ENCODE measurements around the gene ATP11A. TPM values are rescaled to one million over a fixed set of nuclear protein-coding genes. Genes with fewer than 3 reads are reported as not detected.

ATP11A gene
- total and polyA plus RNA-seq, 10 of the 15 experiments (the other 5 are each of a cell fraction or from before 2014, with no cell fraction given): 1.4 to 69.6 (median 14.4) TPM

DNA sequence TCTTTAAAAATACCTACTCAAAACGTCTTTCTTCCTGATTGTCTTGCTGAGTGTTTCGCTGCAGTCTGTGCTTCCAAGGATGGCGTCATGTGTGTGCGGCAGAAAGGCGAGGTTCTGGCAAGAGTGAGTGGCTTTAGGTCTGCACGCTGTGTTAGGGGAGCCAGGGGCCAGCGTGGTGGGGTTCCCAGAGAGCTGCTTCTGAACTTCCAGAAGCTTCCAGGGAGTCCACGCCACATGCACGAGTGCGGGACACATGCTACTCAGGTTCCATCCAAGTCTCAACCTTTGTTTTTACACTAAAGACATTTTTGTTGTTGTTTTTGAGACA is 67.9 kb downstream of the ATP11A start:
- in situ Hi-C loops (cut with MboI): no loop called here
- intact Hi-C loops (cut with micrococcal nuclease; ENCODE audit: unreplicated experiment): no loop called here
- CTCF ChIA-PET: no interaction called here
- no peak overlapping the region for H3K9ac ChIP-seq (ENCODE audit: control insufficient read depth, insufficient read depth, low read length)
- no peak overlapping the region for H2AFZ ChIP-seq (ENCODE audit: control insufficient read depth, low read depth, low read length)
- no TSS peak for BruUV-seq (replicated peaks)
- POLR2A ChIA-PET: no interaction called here
- no peaks in the 10 kb centered on the region for H4K20me1 ChIP-seq (ENCODE audit: control insufficient read depth, insufficient read depth)
- no peak for FAIRE-seq
- H3K4me3 ChIP-seq: no peak overlapping the region
- SMC1A ChIA-PET (ENCODE audit: uncharacterized antibody, unreplicated experiment): no interaction called here
- no peaks in the 10 kb centered on the region for H3K4me1 ChIP-seq (ENCODE audit: control insufficient read depth, insufficient read depth, low read length)
- H3K36me3 ChIP-seq (ENCODE audit: control insufficient read depth in 2 of 2, insufficient read depth in 2 of 2, low read length in 1 of 2): peaks cover 0 to 5% of the 10 kb centered on the region in 2 experiments; a peak in 2 of 4 replicates
- WGBS (ENCODE audit: insufficient coverage, insufficient replicate concordance, low lambda C conversion rate, missing lambda C conversion rate): 86% methylated on average over 10 of the region's 10 CpGs
- H3K9me3 ChIP-seq (replicated peaks; ENCODE audit: control insufficient read depth, insufficient read depth, low read length): no peaks in the 10 kb centered on the region; the same call in 2 of the 3 replicates
- H3K4me2 ChIP-seq (ENCODE audit: control insufficient read depth, insufficient read depth): no peak overlapping the region
- ATAC-seq: no peak
- H3K27me3 ChIP-seq (replicated peaks in 1 of 2; ENCODE audit: control insufficient read depth in 2 of 2, insufficient read depth in 2 of 2, low read length in 1 of 2): no peaks in the 10 kb centered on the region
- RAD21 ChIA-PET (ENCODE audit: unreplicated experiment): no interaction called here
- H3K27ac ChIP-seq (ENCODE audit: control insufficient read depth, insufficient read depth): no peak overlapping the region
- peaks cover 1% of the 10 kb centered on the region; the same call in 1 of the 2 replicates for H3K79me2 ChIP-seq (ENCODE audit: control insufficient read depth, insufficient read depth, low read length)
- DNase-seq (ENCODE audit: low read depth, low spot score): no peak
- no peak for TF ChIP-seq CHD1 (IDR thresholded peaks at IDR 0.05; ENCODE audit: low read depth, low read length)
- TF ChIP-seq POLR2AphosphoS5 (IDR thresholded peaks at IDR 0.05; ENCODE audit: low read length): no peak
- no peak for TF ChIP-seq SMAD5 (IDR thresholded peaks at IDR 0.05; ENCODE audit: low read depth)
- no peak for TF ChIP-seq MTA3 (IDR thresholded peaks at IDR 0.05; ENCODE audit: borderline replicate concordance, low read length)
- no peak for TF ChIP-seq ZZZ3 (IDR thresholded peaks at IDR 0.05; ENCODE audit: control insufficient read depth, insufficient read length, low read depth)
- TF ChIP-seq, protein P1, sequence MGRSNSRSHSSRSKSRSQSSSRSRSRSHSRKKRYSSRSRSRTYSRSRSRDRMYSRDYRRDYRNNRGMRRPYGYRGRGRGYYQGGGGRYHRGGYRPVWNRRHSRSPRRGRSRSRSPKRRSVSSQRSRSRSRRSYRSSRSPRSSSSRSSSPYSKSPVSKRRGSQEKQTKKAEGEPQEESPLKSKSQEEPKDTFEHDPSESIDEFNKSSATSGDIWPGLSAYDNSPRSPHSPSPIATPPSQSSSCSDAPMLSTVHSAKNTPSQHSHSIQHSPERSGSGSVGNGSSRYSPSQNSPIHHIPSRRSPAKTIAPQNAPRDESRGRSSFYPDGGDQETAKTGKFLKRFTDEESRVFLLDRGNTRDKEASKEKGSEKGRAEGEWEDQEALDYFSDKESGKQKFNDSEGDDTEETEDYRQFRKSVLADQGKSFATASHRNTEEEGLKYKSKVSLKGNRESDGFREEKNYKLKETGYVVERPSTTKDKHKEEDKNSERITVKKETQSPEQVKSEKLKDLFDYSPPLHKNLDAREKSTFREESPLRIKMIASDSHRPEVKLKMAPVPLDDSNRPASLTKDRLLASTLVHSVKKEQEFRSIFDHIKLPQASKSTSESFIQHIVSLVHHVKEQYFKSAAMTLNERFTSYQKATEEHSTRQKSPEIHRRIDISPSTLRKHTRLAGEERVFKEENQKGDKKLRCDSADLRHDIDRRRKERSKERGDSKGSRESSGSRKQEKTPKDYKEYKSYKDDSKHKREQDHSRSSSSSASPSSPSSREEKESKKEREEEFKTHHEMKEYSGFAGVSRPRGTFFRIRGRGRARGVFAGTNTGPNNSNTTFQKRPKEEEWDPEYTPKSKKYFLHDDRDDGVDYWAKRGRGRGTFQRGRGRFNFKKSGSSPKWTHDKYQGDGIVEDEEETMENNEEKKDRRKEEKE (IDR thresholded peaks at IDR 0.05): no peak
- TF ChIP-seq FOS (IDR thresholded peaks at IDR 0.05; ENCODE audit: borderline replicate concordance, extremely low read depth, insufficient read length): no peak
- TF ChIP-seq JUND (IDR thresholded peaks at IDR 0.05; ENCODE audit: low read depth, low read length): no peak
- TF ChIP-seq CHD4 (IDR thresholded peaks at IDR 0.05): no peak
- TF ChIP-seq IKZF1 (conservative IDR thresholded peaks at IDR 0.05): no peak
- TF ChIP-seq, protein P2, sequence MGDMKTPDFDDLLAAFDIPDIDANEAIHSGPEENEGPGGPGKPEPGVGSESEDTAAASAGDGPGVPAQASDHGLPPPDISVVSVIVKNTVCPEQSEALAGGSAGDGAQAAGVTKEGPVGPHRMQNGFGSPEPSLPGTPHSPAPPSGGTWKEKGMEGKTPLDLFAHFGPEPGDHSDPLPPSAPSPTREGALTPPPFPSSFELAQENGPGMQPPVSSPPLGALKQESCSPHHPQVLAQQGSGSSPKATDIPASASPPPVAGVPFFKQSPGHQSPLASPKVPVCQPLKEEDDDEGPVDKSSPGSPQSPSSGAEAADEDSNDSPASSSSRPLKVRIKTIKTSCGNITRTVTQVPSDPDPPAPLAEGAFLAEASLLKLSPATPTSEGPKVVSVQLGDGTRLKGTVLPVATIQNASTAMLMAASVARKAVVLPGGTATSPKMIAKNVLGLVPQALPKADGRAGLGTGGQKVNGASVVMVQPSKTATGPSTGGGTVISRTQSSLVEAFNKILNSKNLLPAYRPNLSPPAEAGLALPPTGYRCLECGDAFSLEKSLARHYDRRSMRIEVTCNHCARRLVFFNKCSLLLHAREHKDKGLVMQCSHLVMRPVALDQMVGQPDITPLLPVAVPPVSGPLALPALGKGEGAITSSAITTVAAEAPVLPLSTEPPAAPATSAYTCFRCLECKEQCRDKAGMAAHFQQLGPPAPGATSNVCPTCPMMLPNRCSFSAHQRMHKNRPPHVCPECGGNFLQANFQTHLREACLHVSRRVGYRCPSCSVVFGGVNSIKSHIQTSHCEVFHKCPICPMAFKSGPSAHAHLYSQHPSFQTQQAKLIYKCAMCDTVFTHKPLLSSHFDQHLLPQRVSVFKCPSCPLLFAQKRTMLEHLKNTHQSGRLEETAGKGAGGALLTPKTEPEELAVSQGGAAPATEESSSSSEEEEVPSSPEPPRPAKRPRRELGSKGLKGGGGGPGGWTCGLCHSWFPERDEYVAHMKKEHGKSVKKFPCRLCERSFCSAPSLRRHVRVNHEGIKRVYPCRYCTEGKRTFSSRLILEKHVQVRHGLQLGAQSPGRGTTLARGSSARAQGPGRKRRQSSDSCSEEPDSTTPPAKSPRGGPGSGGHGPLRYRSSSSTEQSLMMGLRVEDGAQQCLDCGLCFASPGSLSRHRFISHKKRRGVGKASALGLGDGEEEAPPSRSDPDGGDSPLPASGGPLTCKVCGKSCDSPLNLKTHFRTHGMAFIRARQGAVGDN (IDR thresholded peaks at IDR 0.05): no peak
- TF ChIP-seq, protein P3, sequence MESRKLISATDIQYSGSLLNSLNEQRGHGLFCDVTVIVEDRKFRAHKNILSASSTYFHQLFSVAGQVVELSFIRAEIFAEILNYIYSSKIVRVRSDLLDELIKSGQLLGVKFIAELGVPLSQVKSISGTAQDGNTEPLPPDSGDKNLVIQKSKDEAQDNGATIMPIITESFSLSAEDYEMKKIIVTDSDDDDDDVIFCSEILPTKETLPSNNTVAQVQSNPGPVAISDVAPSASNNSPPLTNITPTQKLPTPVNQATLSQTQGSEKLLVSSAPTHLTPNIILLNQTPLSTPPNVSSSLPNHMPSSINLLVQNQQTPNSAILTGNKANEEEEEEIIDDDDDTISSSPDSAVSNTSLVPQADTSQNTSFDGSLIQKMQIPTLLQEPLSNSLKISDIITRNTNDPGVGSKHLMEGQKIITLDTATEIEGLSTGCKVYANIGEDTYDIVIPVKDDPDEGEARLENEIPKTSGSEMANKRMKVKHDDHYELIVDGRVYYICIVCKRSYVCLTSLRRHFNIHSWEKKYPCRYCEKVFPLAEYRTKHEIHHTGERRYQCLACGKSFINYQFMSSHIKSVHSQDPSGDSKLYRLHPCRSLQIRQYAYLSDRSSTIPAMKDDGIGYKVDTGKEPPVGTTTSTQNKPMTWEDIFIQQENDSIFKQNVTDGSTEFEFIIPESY (IDR thresholded peaks at IDR 0.05): no peak
- TF ChIP-seq ZNF207 (IDR thresholded peaks at IDR 0.05; ENCODE audit: borderline replicate concordance): no peak
- TF ChIP-seq KAT2A (conservative IDR thresholded peaks at IDR 0.05; ENCODE audit: control insufficient read depth, low read depth, low read length): no peak

All from GM12878 (cell line).